Fibroblast of skin of back (primary cell): Measurements from ENCODE around the gene ZNF660. TPM values are rescaled to one million over a fixed set of nuclear protein-coding genes. Genes with fewer than 3 reads are reported as not detected.
A peak's percentile ranks its signal among the peaks of the same experiment; 100 is the strongest.
"Not testable (repeated sequence)": the region's sequence is repeated elsewhere in the genome, so short reads cannot be mapped to it uniquely, and the experiment has no call there.

ENCODE experiments used
- DNase-seq: peaks from one replicate; pipeline ENCODE4 v3.0.0-alpha.2; 2013
- polyA plus RNA-seq, 2 experiments: library from polyadenylated mRNA; unstranded; fragments of 120-200 nt; gene quantifications; one replicate each; pipeline ENCODE4 v1.2.1, GENCODE V29; 2013; ENCODE audit not compliant: insufficient read length in 2 of 2

The ZNF660 gene
- polyA plus RNA-seq (2013, experiment 1 of 2; ENCODE audit: insufficient read length) = 1.2 TPM
- 0.81 TPM for polyA plus RNA-seq (2013, experiment 2 of 2; ENCODE audit: insufficient read length)

DNA sequence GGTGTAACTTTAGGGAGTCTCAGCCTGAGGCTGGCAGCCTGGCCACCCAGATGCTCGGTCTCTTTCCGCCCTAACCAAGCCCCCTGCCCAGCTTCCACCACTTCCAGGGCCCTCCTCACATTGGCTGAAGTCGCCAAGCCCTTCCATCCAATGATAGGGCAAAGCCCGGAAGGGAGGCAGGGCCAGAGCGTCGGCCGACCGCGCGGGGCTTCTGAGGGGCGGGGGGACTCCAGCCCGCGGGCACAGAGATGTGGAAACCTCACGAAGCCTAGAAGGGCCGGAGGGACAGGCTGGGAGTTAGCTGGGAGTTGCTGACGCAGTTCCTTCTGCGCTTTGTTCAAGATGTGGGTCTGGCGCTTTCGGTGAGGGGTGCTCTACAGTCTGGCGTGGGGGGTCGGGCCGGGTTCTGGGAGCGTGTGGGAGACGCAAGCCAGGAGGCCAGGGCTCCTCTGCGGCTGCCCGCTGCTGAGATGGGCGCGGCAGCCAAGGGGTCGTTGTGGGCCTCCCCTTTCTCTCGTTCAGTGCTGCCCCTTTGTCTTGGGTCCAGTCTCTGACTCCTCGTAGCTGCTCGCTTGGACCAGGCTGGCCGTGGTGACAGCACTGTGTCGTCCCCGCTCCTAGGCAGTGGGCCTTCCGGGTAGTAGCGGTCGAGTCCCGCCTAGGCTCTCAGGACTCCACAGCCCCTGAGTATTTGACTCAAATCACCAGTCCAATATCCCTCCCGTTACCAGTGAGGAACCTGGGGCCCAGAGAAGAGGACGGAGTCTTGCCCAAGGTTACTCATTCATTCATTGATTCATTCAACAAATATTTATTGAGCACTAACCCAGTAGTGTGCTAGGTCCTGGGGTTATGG is at the start of gene ZNF660:
Gene ZNF660, plus strand, starts transcription at position 319 of the 856 bp plus-strand sequence. CDS start 9,230 bp downstream, outside the sequence.
- DNase-seq = peak; percentile 72

DNA sequence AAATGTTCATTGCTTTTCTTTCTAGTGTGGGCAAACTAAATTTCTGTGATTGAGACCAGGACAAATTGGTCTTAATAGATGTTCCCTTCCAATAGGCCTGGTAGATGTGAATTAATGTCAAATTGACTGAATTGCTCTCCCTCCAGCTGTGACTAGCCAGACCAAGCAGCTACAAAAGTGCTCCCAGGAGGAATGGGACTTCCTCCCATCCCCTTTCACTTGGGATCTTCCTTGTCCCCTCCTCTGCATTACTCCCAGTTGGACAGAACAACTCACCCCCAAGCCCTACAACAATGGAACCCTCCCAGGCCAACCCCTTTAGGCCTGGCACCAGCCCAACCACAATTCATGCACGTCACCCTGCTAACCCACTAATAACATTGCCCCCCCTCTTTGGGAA is 49.4 kb upstream of the ZNF660 start:
- DNase-seq = no peak

DNA sequence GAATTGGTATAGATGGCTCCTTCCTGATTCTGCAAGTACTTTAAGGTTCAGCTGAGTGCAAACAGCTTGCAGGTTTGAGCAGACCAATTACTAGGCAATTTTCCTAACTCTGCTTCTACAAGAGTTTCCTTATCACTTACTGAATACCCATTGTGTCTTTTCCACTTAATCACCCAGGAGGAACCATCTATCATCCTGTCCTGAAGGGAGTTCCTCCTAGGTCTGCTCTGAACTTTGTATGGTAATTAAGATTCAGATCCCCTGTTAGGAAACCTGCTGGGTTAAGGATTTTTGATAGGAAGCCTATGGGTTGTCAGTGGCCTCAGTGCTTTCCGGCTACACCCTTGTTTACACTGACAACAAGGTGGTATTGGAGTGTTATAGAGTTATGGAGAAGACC is 40.0 kb upstream of the ZNF660 start:
- not testable (repeated sequence) for DNase-seq

DNA sequence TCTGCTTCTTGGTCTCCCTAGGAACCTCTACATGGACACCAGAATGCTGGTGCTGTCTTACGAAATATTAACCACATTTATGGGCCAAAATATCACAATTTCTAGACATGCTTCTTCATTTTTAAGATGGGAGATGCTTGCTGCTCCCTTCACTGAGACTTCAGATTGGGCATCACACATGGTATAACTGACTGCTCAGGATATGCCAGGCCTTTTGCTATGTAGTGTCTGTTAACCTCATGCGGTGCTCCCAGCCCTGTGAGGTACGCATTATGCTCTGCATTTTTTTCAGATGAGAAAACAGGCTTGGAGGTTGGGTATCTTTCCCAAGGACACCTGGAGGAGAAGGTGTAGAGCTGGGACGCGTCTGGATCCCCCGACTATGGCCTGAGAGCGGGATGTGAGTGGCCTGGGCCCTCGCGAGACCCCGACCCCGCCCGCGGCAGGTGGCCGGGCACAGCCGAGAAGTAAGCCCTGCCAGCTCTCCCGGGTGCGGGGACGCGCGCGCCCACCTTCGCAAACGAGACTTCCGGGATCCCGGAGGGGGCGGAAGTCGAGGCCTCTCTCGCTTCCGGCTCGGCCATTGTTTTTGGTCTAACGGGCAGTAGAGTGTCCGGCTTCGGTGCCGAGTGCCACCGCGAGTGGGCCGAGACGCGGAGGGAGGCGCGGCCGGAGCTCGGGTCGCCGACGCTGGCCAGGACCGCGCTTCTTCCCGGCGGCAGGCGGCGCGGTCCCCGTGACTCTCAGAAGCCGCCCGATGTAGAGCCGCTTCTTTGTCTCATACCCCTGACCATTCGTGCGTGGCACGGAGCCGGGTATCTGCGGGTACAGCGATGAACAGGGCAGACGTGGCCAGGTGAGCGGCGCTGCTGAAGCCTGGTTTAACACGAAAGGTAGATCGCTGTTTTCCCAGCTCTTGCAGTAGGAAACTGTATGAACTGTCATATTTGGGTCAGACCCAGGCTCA is 29.9 kb upstream of the ZNF660 start, which contains the start of gene ZKSCAN7:
Gene ZKSCAN7, plus strand, starts transcription at position 568 of the 967 bp plus-strand sequence. CDS start 1,855 bp downstream, outside the sequence.
- peak; percentile 61 for DNase-seq

DNA sequence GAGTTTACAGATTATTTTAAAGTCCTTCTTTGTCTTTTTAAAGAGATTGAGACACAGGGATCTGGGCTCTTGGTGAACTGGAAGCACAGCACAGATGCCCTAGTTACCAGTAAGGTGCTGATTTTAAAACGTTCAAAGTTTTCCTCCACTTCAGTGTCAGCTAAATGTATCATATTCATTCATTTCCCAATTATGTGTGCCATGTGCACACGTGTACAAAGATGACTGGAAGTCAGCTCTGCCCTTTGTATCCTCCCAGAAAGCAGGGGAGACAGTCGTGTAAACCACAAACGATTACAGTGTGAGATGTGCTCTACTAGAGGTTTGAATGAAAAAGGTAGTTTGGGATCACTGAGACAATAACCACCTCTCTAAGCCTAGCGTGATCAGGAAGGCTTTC is 29.0 kb upstream of the ZNF660 start:
- DNase-seq = peak; percentile 4

DNA sequence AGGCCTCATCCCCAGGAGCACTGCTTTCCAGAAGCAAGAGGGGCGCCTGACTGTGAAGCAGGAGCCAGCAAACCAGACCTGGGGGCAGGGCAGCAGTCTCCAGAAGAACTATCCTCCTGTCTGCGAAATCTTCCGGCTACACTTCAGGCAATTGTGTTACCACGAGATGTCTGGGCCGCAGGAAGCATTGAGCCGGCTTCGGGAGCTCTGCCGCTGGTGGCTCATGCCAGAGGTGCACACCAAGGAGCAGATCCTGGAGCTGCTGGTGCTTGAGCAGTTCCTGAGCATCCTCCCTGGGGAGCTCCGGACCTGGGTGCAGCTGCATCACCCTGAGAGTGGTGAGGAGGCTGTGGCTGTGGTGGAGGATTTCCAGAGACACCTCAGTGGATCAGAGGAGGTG is 27.7 kb upstream of the ZNF660 start:
- DNase-seq = no peak

DNA sequence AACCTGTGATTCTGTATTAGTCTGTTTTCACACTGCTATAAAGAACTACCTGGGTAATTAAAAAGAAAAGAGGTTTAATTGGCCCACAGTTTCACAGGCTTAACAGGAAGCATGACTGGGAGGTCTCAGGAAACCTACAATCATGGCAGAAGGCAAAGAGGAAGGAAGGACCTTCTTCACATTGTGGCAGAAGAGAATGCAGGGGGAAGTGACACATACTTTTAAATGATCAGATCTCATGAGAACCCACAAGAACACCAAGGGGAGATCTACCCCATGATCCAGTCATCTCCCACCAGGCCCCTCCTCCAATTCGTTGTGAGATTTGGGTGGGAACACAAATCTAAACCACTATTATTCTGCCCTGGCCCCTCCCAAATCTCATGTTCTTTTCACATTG is 23.7 kb upstream of the ZNF660 start:
- no peak for DNase-seq

DNA sequence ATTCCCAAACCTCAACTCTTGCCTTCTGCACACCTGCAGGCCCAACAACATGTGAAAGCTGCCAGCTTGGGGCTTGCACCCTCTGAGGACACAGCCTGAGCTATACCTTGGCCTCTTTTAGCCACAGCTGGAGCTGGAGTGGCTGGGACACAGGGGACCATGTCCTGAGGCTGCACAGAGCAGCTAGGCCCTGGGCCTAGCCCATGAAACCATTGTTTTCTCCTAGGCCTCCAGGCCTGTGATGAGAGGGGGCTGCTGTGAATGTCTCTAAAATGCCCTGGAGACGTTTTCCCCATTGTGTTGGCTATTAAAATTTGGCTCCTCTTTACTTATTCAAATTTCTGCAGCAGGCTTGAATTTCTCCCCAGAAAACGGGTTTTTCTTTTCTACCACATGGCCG is 22.6 kb upstream of the ZNF660 start:
- no peak for DNase-seq

DNA sequence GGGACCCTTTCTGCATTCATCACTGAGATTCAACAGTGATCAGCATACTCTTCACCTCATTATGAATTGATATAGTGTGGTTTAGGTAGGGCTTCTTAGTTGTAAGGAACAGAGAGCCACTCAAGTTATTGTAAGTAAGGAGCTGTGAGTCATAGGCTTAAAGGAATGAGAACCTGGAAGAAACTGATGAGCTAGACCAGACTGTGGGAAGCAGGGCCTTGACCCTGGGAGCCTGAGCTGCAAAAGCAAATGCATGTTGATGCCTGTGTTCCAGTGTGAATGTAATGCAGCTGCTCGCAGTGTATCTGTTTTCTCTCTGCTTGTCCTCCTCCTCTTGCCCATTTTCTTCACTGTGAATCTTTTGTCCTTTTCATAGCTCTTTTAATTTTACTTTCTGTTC is 16.2 kb upstream of the ZNF660 start:
- no peak for DNase-seq

DNA sequence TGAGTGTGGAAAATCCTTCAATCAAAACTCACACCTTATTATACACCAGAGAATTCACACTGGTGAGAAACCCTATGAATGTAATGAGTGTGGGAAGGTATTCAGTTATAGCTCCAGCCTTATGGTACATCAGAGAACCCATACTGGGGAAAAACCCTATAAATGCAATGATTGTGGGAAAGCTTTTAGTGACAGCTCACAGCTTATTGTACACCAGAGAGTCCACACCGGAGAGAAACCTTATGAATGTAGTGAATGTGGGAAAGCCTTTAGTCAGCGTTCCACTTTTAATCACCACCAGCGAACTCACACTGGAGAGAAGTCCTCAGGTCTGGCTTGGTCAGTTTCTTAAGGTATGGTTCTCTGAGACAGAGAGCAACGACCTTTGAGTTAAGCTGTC is 13.7 kb upstream of the ZNF660 start:
- DNase-seq = no peak

DNA sequence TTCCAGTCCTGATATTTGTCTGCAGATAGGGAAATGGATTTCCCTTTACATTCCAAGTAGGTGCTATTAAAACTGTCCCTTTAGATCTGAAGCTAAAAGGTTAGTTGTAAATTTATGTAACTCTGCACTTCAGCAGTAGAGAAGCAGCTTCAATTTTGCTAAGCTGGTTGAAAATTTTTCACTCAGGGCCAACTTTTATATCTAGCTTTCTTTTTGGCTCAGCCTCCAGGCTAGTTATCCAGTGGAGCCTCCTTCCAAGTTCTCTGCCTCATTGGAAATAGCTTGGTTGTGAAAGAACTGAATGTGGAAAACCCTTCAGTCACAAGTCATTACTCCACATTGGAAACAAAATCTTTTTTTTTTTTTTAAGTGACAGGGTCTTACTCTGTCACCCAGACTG is 8.2 kb upstream of the ZNF660 start:
- no peak for DNase-seq

DNA sequence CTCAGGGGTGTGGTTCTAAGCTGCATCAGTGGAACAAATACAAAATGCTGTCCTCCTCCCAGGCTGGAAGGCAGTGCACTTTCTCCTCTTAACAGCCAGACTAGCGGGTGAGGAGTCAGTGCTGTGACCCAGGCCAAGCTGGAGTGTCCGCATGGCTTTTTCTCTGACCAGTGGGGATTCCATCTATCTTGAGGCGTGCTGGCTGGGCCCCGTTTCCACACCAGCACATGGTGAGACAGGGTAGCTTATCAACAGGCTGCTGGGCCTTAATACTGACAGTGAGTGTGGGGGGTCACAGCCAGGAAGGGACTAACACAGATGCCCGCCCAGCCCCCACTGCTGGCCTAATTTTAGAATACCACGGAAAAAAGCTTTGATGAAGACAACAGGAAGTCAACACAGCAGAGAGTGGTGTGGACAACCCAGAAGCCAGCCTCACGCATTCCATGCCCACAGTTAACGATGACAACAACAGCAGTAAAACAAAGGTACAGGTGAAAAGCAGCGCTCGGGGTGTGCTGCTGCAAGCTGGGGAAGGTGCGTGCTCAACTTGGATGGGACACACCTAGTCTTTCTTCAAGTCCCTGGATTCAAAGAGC is 7.3 kb upstream of the ZNF660 start:
- DNase-seq = not testable (repeated sequence)

DNA sequence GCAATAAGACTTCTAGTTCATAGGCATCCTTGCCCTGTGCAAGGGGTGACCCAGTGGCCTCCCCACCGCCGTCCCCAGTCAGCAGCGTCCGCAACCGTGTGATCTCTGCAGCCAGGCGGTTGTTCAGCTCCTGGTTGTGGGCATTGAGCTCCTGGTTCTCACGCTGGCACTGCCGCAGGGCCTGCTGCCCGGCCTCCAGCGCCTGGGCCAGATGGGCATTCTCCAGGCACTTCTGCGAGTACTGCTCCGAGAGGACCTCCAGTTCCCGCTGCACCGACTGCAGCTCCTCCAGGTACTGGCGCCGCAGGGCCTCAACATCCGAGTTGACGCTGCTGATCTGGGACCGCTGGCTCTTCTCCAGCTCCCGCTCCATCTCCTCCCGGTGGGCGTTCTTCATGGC is 6.4 kb upstream of the ZNF660 start:
- not testable (repeated sequence) for DNase-seq

DNA sequence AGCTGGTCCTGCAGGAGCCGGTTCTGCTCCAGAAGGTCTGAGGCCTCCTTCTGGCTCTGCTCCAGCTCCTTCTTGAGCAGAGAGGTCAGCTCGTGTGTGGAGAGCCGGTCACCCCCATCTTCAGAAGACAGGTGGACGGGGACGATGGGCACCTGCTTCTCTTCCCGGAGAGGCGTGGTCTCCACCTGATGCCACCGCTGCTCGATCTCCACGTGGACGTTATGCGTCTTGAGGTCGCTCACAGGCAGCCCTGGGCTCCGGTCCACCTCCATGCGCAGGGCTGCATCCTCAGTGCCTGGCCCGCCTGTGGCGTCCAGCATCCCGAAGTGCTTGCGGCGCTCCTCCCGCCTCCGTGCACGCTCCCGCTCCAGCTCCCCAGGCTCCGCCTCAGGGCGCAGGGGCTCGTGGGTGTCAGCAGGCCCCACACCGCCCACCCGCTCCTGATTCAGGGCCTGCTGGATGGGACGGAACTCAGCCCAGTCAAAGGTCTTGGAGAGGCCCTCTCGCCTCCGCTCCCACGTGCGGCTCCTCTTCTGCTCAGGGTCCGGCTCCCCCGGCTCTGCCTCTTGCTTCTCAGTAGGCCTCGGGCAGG is 5.7 kb upstream of the ZNF660 start:
- not testable (repeated sequence) for DNase-seq

DNA sequence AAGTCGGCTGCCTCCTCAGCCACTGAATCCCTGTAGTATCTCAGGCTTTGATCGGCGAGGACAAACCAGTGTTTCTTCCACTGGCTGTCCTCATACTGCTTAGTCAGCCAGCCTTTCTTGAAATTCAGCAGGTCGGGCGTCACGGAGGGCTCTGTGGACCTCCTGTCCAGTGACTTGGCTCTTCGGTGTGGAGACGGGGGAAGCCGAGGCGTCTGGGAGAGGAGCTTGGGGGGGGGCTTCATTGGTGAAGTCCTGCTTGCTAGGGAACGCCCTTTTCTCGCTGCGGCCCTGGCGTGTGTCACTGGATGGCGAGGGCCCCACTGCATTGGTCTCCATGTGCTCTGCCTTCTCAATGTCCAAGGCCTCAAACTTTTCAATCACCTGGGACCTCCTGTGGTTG is 5.0 kb upstream of the ZNF660 start:
- DNase-seq = not testable (repeated sequence)

DNA sequence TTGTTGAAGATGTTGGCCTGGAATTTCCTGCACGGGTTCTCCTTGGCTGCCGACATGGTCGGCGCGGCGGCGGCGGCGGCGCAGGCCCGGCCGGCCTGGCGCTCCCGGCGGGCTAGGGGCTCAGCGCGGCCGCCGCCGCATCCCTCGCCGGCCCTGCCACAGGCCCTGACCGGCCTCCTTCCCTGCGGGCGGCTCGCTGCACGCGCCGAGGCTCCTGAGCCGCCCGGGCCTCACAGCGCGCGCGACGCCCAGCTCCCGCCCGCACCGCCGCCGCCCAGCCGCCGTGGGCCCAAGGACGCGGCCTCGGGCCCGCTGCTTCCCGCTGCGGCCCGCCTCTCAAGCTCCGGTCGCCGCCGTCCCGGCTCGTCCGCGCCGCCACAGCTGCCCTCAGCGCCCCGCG is 3.8 kb upstream of the ZNF660 start:
- DNase-seq = not testable (repeated sequence)

DNA sequence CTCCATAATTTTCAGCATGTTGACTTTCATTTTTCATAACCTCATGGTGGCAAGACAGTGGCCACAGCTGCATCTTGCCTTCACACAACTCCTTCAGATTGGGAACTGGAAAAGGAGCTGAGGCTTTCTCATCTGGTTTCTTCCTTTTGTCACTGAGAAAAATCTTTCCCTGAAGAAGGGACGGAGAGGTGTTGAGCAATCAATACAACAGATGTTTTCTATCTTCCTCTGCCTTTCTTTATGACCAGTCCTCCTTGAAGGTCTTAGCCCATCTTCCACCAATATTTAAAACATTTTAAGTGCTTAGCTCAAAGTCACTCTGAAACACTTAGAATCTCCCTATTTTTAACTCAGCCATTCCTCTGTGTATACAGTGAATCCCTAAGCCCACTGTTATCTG is 11.9 kb downstream of the ZNF660 start:
- DNase-seq = no peak

DNA sequence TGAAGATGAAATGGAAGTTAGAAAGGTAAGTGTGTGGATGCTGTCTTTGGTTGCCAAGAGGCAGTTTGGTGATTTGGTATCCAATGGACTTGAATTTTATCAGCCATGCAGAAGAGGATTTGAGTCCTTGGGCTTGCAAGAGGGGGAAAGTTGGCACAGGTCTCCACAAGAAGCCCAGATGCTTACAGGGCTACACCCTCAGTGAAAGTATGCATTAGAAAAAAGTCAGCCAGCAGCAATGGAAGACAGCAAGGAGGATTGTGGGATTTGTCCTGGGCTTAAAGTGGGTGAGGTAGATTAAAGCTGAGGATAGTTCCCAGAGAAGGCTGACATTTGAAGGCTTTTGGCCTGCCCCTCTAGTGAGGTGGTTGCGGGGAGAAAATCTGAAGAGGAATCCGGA is 17.0 kb downstream of the ZNF660 start:
- no peak for DNase-seq

DNA sequence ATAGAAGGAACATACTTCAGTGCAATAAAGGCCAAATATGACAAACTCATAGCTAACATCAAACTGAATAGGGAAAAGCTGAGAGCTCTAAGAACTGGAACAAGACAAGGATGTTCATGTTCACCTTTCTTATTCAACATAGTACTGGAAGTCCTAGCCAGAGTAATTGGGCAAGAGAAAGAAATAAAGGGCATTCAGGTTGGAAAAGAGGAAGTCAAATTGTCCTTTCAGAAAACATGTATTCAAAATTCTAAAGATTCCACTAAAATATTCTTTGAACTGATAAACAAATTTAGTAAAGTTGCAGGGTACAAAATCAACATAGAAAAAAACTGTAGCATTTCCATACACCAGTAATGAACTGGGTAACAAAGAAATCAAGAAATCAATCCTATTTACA is 27.9 kb downstream of the ZNF660 start:
- DNase-seq = no peak

DNA sequence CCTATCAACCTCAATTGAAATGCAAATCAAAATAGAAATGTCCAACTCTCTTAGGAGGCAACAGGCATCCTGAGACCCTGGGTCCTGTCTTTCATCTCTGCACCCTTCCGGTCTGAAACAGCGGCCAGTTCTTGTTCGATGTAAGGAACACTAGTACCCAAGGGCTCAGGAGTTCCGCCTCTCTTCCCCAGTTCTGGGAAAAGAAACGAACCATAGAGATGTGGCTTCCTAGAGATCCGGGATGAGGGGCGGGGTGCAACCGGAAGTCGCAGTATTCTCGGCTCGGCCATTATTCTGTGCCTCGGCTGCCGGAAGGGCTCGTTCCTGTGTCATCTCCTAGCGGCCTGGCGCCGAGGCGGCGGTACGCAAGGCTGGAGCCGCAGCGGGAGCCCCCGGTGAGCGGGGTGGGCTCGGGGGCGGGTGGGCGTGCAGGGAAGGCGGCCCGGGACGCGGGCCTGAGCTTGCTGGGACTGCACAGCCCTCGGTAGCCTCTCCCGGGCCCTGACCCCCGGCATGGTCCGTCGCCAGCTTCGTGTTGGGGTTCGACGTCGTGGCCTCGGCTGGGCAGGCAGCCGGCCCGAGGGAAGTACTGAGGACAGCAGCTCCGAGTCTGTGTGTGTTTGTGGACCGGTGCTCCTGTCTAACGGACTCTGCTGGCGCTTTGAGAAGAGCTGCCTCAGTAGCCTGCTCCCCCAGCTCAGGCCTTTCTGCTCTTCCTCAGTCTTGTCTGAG is 40.2 kb downstream of the ZNF660 start, which contains the start of gene ZNF197:
Gene ZNF197, plus strand, starts transcription at position 288 of the 732 bp plus-strand sequence. CDS start 4,119 bp downstream, outside the sequence.
- peak; percentile 93 for DNase-seq

DNA sequence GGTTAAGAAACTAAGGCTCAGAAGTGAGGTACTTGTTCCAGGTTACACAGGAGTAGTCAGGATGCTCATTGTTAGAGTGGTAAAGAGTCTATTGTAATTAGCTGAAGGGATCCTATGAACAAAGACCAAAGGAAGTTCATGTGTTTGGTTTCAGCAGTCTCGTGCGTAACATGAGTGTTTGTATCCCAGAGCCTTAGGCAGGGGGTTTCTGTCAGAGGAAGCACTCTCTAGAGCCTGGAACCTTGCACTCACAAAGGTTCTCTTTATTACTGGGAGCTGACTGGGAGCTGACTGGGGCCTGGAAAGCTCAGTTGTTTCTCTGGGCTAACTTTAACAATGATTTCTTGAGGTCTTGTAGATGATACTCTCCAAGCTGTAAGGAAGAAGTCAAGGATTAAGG is 44.0 kb downstream of the ZNF660 start:
- no peak for DNase-seq
